NCI-H2227 treated with DMSO at 0.1 percent for 48 hours (cell line): ENCODE results near the gene CTCF.
A peak's percentile ranks its signal among the peaks of the same experiment; 100 is the strongest.

Experiments
- DNase-seq: peaks from one replicate; lab custom pipeline; 2025; lab: John Stamatoyannopoulos, UW

CTCF gene

DNA sequence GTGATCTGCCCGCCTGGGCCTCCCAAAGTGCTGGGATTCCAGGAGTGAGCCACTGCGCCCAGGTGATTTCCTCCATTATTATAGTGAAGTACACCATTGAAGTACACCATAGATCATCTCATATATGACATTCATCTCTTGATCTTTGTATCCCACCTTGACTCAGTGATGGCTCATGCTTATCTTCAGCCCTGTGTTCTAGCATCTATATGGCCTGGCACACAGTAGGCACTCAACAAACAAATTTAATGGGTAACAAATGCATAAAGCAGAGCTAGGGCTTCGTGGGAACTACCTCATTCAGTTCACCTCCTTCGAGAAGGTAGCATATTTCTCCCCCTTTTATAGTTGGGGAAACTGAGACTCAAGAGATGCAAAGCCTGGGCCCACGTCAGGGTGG, 103.3 kb downstream of the CTCF start:
- no peak for DNase-seq

DNA sequence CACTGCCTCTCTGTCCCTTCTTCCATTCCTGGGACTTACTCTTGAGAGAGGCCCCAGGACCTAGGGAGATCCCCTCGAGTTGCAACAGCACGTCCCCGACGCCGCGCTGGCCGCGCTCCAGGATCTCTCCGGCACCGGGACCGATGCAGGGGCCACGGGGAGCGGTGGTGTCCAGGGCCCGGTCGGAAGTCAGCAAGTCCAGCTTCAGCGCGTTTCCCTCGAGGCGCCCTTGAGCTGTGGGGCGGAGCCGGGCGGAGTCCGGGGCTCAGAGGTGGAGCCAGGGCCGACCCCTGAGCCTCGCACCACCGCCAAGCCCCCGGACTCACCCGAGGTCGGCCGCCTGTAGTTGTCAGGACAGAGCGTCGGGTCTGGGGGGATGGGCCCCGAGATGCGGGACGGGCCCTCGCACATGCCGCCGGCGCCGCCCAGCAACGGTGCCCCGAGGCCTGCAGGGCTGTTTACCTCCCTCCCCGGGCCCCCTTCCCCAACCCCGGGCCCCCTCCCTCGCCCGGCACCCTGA, 103.8 kb downstream of the CTCF start:
- no peak for DNase-seq

DNA sequence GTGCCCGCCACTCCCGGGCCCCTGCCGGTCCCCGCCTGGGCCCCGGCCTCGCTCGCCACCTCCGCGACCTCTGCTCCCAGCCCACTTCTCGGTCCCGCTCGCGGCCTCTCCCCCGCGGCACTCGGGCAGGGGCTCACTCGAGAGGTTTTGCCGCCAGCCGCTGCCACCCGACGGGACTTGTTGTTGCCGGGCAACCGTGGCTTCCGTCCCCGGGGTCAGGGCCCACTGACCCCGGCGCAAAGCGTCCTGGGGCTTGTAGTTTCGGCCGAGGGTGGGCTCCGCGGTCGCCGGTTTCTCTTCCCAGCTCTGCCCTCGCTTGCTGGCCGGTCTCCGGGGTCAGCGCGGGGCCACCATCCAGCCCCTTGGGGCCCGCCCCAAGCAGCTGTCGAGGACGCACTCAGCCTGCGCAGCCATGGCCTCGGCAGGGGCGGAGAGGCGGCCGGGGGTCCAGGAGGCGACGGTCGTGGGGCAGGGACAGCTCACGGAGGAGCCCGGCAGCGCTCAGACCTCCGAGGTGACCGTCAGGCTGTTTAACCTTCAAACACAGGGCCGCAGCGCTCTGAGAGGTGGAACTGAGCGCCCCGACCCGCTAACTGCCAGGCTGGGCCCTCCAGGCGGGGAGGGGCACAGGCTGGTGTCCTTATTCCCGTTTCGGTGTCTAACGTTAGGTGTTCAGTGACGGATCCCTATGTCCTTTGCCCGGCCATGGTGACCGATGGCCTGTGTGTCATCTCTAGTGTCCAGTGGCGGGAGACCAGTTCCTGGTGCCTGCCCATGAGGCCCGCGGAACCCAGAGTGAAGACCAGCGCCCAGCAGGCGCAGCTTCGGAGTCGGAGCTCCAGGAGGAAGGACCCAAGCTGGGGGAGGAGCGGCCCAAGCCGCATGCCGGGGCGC, 104.5 kb downstream of the CTCF start, which contains the start of the genes C16orf86 and ENKD1:
Gene C16orf86 (plus strand): TSS at position 256 of the 894 bp plus-strand sequence. CDS start 157 bp downstream, at position 413.
Gene ENKD1 (minus strand): TSS at position 192 of the 894 bp plus-strand sequence. CDS start 308 bp downstream, outside the sequence.
- no peak for DNase-seq

DNA sequence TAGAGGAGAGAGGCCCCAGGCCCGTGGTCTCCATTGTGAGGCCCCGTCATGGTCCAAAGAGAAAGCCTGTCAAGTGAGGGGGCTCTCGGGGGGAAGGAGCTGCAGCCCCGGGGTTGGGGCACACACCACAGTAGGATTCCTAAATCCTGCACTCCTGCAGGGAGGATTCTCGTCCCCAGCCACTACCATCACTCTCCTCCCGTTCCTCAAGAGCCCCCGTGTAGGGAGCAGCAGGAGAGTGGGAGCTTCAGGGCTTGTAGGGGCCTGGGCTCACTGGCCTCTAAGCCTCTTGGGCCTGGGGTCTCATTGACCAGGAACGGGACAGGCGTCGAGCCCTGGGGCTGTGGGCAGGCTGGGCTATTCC, 105.1 kb downstream of the CTCF start:
- no peak for DNase-seq

DNA sequence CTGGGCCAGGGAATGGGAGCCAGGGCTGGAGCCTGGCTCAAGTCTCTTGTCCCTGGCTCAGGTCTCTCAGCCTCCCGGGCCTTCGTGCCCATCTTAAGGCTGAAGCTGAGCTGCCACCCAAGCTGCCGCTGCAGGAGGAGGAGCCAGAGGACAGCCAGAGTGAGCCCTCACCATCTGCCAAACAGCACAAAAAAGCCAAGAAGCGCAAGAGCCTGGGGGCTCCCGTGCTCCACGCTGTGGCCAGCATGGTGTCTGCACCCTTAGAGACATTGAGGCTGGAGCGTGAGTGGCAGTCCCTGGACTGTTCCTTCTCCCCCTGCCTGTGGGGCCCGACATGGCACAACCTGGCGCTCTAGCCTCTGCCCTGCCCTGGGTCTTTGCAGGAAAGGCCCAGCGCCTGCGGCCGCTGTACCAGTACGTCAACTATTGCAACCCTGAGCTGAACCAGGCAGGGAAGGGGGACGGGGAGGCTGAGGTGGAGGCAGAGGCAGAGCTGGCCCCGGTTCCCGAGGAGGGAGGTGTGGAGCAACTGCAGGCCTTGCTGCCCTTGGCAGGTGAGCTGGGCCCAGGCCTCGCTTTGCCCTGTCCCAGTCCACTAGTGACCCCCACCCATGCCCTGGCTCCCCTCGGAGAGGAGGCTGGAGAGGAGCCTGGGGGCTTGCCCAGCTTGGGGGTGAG, 105.6 kb downstream of the CTCF start:
- peak; percentile 78 for DNase-seq

DNA sequence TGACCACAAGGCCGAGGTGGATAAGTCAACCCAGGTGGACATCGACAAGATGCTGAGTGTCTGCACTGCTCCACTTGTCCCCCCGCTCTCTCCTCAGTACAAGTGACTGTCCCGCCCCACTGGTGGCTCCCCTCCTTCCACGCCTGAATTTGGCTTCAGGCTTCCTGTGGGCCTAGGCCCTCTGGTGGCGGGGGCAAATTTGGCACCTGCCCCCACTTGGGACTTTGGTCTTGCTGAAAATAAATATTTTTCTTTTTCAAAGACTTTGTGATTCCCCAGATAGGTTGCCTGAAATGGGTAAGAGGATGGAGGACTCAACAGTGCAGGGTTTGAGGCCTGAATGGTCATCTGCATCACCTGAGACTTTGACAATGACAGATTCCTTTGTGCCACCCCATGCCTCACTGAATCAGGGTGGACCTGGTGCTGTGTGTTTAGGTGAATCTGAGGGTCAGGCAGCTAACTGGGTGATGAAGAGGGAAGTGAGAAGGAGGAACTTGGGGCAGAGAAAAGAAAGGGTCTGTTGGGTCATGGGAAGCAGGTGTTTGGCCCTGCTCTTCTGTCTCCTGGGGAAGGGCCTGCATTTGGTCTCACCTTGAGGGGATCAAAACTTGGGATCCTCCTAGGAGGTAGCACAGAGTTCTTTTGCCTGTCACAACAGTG, 106.3 kb downstream of the CTCF start:
- DNase-seq = no peak

DNA sequence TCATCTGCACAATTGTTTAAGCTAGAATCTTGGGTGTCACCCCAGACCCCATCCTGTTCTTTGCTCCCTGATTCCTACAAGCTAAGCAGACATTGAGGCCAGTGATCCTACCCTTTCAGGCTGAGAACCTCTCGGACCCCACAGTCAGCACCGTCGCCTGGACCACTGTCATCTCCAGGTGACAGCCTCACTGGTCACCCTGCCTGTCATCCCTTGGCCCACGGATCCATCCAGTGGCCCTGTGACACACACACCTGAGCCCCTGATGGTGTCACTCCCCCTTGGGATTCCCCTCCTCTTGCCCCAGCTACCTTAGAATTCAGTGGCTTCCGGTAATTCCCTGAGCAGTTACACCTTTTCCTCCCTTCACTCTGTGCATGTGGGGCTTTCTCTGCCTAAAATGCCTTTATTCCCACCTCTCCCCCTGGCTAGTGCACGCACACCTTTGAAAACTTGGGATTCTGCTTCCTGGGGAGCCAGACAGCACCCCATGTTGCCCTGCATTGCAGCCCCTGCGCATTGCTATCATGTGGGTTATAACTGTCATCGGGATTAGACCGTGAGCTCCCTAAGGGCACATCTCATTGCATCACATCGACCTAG, 107.3 kb downstream of the CTCF start:
- DNase-seq = no peak

DNA sequence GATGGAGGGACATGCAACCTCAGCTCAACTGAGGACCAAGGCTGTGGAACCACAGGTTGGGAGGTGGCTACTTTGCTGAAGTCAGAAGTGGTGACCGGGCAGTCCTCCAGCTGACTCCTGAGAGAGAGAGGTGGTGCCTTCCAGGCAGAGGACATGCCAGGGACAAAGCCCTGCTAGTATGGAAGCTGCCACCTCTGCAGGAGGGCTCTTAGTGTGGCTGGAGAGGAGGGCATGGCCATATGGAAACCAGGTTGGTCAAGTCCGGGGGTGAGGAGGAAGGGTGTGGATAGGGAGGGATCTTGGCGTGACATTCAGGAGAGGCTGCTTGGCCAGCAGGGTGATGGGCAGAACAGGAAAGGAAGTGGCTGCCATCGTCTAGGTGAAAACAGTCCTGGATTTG, 110.0 kb downstream of the CTCF start:
- no peak for DNase-seq

DNA sequence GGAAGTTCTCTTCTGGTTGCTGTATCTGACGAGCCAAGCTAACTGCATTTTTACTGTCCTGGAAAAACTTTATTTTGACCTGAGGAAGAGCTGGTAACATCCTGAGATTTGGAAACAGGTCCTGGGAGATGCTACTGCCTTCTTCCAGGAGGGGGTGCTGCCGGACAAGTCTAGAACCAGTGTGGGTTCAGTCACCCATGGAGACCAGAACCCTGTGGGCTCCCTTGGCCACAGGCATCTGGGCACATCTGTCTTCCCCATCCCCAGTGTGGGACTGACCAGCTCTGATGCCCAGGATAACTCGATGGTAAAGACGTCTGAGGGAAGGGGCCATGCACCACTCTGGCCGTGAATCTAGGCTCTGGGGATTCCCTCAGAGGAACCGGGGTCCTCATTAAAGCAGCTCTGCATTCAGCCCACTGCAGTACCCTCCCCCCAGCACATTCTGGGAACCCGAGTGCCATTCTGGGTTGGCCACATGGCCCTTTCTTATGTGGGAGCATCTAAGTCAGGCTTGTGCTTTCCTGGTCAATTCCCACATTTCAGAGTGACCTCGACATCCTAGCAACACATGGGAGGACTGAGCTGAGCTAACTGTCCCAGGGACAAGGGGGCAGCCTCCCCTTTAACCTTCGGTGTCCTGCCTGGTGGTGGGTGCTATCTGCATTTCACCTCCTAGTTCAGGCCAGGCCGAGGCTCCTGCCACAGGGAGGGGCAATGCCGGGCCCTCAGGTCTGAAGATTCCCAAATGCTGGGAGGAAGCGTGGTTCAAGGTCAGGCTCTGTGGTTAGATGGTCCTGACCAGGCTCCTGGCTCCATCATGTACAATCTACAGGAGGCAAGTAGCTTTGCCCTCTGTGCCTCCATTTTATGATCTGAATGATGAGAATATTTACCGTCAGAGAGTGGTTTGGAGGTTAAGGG, 110.7 kb downstream of the CTCF start:
- DNase-seq = peak; percentile 23

DNA sequence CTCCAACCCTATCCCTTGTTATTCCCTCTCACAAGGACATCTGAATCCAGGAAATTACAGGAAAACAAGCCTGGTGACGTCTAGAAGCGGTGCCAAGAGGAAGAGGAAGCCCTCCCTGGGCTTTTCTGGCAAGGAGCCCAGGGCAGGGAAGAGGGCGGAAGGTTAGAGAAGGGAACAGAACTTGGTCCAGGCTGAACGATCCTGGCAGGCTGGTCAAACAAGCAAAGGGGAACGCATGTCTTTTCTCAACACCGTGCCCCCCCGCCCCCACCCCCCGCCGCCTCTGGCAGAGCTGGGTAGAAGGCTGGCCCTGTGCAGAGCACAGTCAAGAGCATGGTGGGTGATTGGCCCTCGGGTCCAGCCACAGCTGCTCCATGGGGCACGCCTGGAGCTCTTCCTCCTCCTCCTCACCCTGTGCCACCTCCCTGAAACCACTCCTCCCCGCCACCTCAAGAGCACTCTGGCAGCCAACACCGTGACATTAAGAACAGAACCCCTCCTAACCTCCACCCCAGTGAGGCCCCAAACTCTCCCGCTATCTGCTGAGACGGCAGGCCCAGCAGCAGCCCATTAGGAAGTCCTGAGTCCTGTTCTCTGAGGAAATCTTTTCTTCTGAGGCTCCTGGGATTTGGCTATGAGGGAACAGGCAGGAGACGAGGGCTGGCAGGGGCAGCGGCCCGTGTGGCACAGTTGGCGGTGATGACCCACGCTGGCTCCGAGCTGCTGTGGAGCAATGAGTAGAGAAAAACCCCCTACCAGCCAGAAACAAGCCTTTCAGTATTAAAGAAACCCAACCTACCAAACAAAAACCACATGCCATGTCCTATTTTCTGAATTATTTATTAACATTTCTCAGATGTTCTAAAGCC, 111.6 kb downstream of the CTCF start:
- DNase-seq = no peak

DNA sequence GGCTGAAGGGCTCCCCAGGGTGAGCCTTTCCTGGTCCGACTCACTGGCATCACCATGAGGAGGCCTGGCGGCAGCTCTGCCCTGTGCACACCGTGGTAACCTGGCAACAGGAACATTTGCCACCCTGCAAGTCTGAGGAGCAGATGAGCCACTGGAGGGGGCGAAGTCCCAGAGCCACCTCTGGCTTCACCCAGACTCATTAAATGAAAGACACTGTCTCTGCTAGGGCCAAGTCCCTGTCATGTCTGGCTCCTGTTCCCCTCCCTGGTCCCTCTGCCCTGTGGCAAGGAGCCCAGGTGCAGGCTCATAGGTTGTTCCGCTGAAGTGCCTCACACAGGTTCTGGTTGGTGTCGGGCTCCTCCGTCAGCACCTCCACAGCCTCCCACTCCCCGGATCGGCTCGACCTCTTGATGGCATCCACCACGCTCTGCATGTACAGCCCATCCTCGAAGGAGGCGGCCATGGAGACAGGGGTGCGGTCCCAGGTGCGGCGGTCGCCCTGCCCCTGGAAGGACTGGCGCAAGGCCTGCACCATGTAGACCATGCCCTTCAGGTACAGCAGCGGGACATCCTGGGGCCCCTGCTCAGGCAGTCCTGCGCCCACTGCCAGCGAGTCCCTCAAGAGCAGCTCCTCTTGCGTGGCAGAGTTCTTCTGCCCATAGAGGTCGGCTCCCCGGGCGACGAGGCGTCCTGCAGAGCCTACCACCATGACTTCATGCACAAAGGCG, 112.7 kb downstream of the CTCF start:
- no peak for DNase-seq

DNA sequence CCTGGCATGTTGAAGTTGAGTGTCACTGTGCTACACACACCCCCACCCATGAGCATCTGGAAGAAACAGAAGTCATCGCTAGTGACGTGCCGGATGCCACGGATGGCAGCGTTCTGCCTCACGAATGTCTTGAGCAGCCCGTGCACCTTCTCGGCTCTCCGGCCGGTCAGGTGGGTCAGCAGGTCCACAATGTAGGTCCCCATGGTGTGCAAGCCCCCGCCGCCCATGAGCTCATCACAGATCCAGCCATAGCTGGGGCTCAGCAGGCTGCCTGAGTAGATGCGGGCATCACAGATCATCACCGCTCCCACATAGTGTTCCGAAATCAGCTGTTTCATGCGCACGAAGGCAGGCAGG, 113.2 kb downstream of the CTCF start:
- DNase-seq = no peak

DNA sequence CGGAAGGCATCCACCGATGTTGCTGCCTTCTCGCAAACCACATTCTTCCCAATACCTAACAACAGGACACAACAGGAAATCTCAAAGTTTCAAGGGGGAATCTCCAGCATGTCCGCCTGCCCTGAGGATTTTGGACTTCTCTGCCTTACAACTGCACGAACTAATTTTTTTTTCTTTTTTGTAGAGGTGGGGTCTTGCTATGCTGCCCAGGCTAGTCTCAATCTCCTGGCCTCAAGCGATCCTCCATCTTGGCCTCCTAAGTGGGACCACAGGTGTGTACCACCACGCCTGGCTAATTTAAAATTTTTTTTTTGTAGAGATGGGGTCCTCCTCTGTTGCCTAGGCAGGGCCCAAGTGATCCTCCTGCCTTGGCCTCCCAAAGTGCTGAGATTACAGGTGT, 113.7 kb downstream of the CTCF start:
- DNase-seq = no peak

DNA sequence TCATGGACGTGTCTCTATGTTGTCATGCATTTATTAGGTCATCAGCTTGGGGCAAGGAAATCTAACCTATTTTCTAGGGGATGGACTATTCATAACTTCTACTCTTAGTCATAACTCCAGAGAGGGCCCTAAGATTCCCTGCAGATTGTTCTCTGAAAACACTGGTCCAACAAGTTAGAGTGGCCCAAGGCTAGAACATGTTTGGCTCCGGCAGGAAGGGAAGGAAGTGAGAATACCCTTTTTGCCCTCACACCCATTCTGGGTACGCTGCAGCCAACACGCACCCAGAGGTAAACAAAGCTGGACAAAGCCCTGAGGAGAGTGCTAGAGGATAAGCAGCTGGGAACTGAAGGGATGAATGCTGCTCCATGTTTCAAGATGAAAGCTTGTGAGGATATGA, 114.2 kb downstream of the CTCF start:
- no peak for DNase-seq

DNA sequence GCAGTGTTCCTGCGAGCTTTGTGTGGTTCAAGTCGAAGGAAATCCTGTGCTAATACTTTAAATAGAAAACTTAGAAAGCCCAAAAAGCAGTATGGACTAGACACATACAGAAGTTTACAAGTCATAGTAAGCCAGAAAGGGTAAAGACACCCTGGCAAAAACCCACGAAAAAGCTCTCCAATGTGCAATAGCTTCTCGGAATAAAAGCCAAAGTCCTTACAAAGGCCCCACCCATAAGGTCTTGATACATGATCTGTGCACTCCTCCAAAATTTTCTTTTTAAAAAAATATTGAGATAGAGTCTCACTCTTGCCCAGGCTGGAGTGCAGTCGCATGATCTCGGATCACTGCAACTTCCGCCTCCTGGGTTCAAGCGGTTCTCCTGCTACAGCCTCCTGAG, 114.6 kb downstream of the CTCF start:
- no peak for DNase-seq

DNA sequence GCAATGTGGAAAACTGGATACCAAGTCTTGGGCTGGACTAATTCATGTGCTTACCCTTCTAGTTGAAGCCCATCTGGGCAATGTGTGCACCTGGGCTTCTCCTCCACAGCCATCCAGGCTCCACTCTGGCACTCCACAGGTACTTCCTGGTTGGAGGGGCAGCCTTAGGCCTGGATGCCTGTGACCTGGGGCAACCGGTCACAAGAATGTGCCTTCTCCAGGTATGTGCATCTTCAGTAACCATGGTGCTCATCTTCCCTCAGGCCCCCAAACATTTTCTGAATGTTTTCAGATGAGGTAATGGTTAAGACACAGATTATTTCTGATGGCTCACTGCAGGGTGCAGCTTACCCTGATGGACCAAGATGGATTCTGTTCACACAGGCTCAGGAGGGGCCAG, 115.4 kb downstream of the CTCF start:
- no peak for DNase-seq

DNA sequence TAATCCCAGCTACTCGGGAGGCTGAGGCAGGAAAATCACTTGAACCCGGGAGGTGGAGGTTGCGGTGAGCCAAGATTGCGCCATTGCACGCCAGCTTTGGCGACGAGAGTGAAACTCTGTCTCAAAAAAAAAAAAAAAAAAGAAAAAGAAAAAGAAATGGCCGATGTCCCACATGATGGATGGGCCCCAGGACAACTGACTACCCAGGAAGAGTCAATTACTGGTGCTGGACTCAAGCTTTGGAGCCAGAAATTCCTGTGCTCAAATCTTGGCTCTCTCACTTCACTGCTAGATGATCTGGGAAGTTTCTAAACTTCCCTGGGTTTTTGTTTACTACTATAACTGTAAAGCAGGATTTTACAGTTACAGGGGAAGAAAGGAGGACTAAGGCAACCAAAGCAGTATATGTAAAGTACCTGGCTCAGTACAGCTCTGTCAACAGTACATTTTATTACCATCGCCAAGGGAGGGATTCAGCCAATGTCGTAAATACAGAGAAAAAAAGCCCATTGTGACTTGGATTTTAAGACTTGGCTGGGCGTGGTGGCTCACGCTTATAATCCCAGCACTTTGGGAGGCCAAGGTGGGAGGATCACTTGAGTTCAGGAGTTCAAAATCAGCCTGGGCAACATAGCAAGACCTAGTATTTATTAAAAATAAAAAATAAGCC, 116.2 kb downstream of the CTCF start:
- DNase-seq = no peak

DNA sequence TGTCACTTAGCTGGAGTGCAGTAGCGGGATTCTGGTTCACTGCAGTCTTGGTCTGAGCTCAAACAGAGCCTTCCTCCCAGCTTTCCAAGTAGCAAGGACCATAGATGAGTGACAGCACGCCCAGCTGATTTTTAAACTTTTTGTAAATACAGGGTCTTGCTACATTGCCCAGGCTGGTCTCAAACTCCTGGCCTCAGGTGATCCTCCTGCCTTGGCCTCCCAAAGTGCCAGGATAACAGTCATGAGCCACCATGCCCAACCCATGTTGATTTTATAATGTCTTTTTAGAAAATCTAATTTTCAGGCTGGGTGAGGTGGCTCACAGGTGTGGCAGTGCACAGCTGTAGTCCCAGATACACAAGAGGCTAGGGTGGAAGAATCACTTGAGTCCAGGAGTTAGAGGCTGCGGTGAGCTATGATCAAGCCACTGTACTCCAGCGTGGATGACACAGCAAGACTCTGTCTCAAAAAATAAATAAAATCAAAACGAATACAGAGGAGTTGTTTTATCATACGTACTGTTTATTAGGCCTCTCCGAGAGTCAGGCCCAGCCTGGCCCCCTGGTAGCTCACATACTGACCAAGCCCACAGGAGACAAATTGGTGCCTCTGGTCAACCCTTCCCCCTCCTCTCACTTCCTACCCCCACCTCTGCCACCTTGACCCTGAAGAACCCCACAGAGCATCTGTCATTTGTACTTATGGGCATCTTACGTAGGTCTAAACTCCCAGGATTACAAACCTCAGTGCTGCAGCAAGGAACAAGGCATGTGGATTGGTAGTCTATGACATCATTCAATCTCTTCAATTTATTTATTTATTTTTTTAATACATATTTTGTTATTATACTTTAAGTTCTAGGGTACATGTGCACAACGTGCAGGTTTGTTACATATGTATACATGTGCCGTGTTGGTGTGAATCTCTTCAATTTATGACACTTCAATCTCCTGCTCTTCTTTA, 117.9 kb downstream of the CTCF start:
- DNase-seq = no peak
